ENCODE data around the gene ALX4. TPM values are rescaled to one million over a fixed set of nuclear protein-coding genes. Genes with fewer than 3 reads are reported as not detected.
A peak's percentile ranks its signal among the peaks of the same experiment; 100 is the strongest.

The ALX4 gene
- total and polyA plus RNA-seq, 9 of the 15 experiments (the other 6 are each of a cell fraction or from before 2014, with no cell fraction given), result 0.07 to 1.2 (median 0.33) TPM

- TF ChIP-seq MNT (conservative IDR thresholded peaks at IDR 0.05) (peak; percentile 22 to 70; a peak in 2 of 4 replicates), NFE2L1 (tag; IDR thresholded peaks at IDR 0.05; ENCODE audit: borderline replicate concordance, low read depth) (no peak), MYC (IDR thresholded peaks at IDR 0.05; ENCODE audit: low read depth, low read length) (no peak), MYC (CRISPR knock-in tag; IDR thresholded peaks at IDR 0.05; ENCODE audit: borderline replicate concordance, low read depth) (no peak), ZNF518B (CRISPR knock-in tag; IDR thresholded peaks at IDR 0.05) (no peak), KAT2B (IDR thresholded peaks at IDR 0.05; ENCODE audit: low read depth, low read length) (no peak), ZNF3 (CRISPR knock-in tag; IDR thresholded peaks at IDR 0.05) (no peak), SNIP1 (IDR thresholded peaks at IDR 0.05; ENCODE audit: low read depth) (no peak), GTF2E2 (tag; IDR thresholded peaks at IDR 0.05) (no peak)
- TF ChIP-seq, protein P1, sequence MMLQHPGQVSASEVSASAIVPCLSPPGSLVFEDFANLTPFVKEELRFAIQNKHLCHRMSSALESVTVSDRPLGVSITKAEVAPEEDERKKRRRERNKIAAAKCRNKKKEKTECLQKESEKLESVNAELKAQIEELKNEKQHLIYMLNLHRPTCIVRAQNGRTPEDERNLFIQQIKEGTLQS (IDR thresholded peaks at IDR 0.05), result peak; percentile 33; the same call in 1 of the 2 replicates
- TF ChIP-seq, protein P1 (CRISPR knock-in tag; conservative IDR thresholded peaks at IDR 0.05), result no peak
These were observed 40.3 kb downstream of the ALX4 start (continued) for GRCh38 chr11:44269369-44270351.
